Stomach (tissue), 4 donors: ENCODE results near the gene MAGEE2.

Source experiments
- CTCF ChIP-seq, 7 experiments: fragments of 450-650 bp in 4 of 7; fragments of 200-600 bp in 3 of 7; sonication (generic) in 3 of 7; IDR thresholded peaks; one replicate each; pipeline ENCODE4 v1.5.1; 2016 to 2019; ENCODE audit warnings: antibody characterized with exemption in 7 of 7, control low read depth in 2 of 7, mild to moderate bottlenecking in 1 of 7
- EP300 ChIP-seq: sonication (generic); formaldehyde crosslinking; IDR thresholded peaks from one replicate; pipeline ENCODE4 v1.6.1; 2017; ENCODE audit warnings: antibody characterized with exemption
- POLR2A ChIP-seq, 4 donors: fragments of 450-650 bp; IDR thresholded peaks; one replicate each; pipeline ENCODE4 v1.6.1; 2016; ENCODE audit warnings: antibody characterized with exemption in 4 of 4, control low read depth in 2 of 4, mild to moderate bottlenecking in 1 of 4, moderate library complexity in 1 of 4
- POLR2AphosphoS5 ChIP-seq, 3 donors: sonication (generic); formaldehyde crosslinking; IDR thresholded peaks; one replicate each; pipeline ENCODE4 v1.6.1; 2016; ENCODE audit warnings: antibody characterized with exemption in 3 of 3

GRCh38 chrX:75746891-75747639, 38.0 kb downstream of the MAGEE2 start:
- TF ChIP-seq CTCF (IDR thresholded peaks at IDR 0.05): no peak
- TF ChIP-seq POLR2A (IDR thresholded peaks at IDR 0.05): no peak
- no peak for TF ChIP-seq POLR2AphosphoS5 (IDR thresholded peaks at IDR 0.05)
- no peak for TF ChIP-seq EP300
